PC-9 (cell line): Measurements from ENCODE around the gene BRWD1. TPM values are rescaled to one million over a fixed set of nuclear protein-coding genes. Genes with fewer than 3 reads are reported as not detected.

Source experiments
- BruUV-seq: library from RNA; stranded (reverse); fragments of 400-500 nt; replicated peaks from 2 replicates; lab custom pipeline; 2021; lab: Mats Ljungman, UMichigan
- CTCF ChIA-PET: fragments of 300-600 bp; sonication (Branson Sonifier 250); formaldehyde crosslinking; loops from one replicate; lab custom pipeline; 2022; ENCODE audit warnings: antibody characterized with exemption; lab: Charles Lee
- POLR2A ChIA-PET: fragments of 300-600 bp; sonication (Branson Sonifier 250); formaldehyde crosslinking; loops from one replicate; lab custom pipeline; 2022; ENCODE audit warnings: antibody characterized with exemption; ENCODE audit not compliant: unreplicated experiment; lab: Charles Lee
- DNase-seq, 2 experiments: peaks; one replicate each; pipeline versions ENCODE4 v3.0.0 to v3.0.0-alpha.2; 2015 to 2022; ENCODE audit warnings: mixed read lengths in 1 of 2
- H2AFZ ChIP-seq: fragments of 200-600 bp; sonication (generic); 2 replicates; pipeline ENCODE4 v1.8.1; 2017; ENCODE audit warnings: antibody characterized with exemption
- H3F3A ChIP-seq: fragments of 200-600 bp; sonication (generic); 2 replicates; pipeline ENCODE4 v1.8.1; 2017; ENCODE audit warnings: antibody characterized with exemption, mild to moderate bottlenecking, low read depth; ENCODE audit not compliant: insufficient read depth
- H3K27ac ChIP-seq: fragments of 200-600 bp; sonication (generic); 2 replicates; pipeline ENCODE4 v1.6.1; 2016; ENCODE audit warnings: mixed run types
- H3K27me3 ChIP-seq: fragments of 200-600 bp; sonication (generic); 2 replicates; pipeline ENCODE4 v1.6.1; 2016; ENCODE audit warnings: low read depth, mixed run types; ENCODE audit not compliant: insufficient read depth
- H3K36me3 ChIP-seq: fragments of 200-600 bp; sonication (generic); 2 replicates; pipeline ENCODE4 v1.6.1; 2016; ENCODE audit warnings: low read depth, mixed run types
- H3K4me1 ChIP-seq: fragments of 200-600 bp; sonication (generic); replicated peaks from 2 replicates; pipeline ENCODE4 v1.6.1; 2016; ENCODE audit warnings: mixed run types; ENCODE audit not compliant: insufficient read depth
- H3K4me2 ChIP-seq: fragments of 200-600 bp; sonication (generic); 2 replicates; pipeline ENCODE4 v1.6.1; 2017; ENCODE audit warnings: mixed run types
- H3K4me3 ChIP-seq: fragments of 200-600 bp; sonication (generic); 2 replicates; pipeline ENCODE4 v1.6.1; 2016; ENCODE audit warnings: mixed run types
- H3K79me2 ChIP-seq: fragments of 200-600 bp; sonication (generic); 2 replicates; pipeline ENCODE4 v1.6.1; 2017; ENCODE audit warnings: low read depth, mixed run types
- H3K9me2 ChIP-seq: fragments of 200-600 bp; sonication (generic); 2 replicates; pipeline ENCODE4 v1.8.1; 2017; ENCODE audit warnings: mild to moderate bottlenecking; ENCODE audit not compliant: insufficient read depth
- H3K9me3 ChIP-seq: fragments of 200-600 bp; sonication (generic); 2 replicates; pipeline ENCODE4 v1.8.1; 2016; ENCODE audit warnings: low read depth; ENCODE audit not compliant: insufficient read depth
- H4K20me1 ChIP-seq: fragments of 200-600 bp; sonication (generic); 2 replicates; pipeline ENCODE4 v1.8.1; 2017; ENCODE audit not compliant: insufficient read depth
- EZH2 ChIP-seq: fragments of 200-600 bp; sonication (generic); IDR thresholded peaks from 2 replicates; pipeline ENCODE4 v1.8.0; 2017; ENCODE audit warnings: antibody characterized with exemption, low read depth
- intact Hi-C: fragments of 100-400 bp; cut with micrococcal nuclease; formaldehyde crosslinking; loops from one replicate; pipeline ENCODE4 v1.10.0; 2022; ENCODE audit not compliant: unreplicated experiment
- total RNA-seq: library from RNA; stranded (reverse); gene quantifications from 2 replicates; pipeline ENCODE4 v1.2.3, GENCODE V29; 2021
- TF ChIP-seq, protein P1 (sequence below): fragments of 200-600 bp; sonication (generic); conservative IDR thresholded peaks from 2 replicates; pipeline ENCODE4 v1.6.1; 2017; ENCODE audit warnings: mixed run types, antibody characterized with exemption, mild to moderate bottlenecking, moderate library complexity

Gene BRWD1
- total RNA-seq, 1 experiment from 2014 or later = 42.9 TPM

DNA sequence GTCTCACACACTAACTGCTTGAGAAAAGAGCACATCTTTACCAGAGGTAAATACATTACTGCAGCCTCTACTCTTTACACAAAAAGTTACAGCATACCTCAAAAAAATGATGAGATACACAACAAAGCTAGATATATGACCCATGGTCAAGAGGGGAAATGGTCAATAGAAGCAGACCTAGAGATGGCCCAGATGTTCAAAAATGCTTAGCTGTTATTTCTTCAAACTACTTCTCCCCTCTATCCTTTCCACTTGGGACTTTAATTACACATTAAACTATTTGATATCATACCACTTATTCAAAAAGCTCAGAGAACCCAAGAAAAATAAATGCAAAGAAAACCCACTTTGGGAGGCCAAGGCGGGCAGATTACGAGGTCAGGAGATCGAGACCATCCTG is 12.8 kb downstream of the BRWD1 start:
- intact Hi-C loops = no loop called here
- no peaks in the 10 kb centered on the region for H3K4me1 ChIP-seq
- no peaks in the 10 kb centered on the region for H3K9me2 ChIP-seq
- no peaks in the 10 kb centered on the region for H3K9me3 ChIP-seq
- H3F3A ChIP-seq = no peaks in the 10 kb centered on the region
- no peak overlapping the region for H3K27ac ChIP-seq
- ChIA-PET CTCF (interaction anchor here (0.6 kb wide), 1 partner anchor 831 kb away, joined by 22 read pairs; no protein-coding TSS in a partner anchor), POLR2A (no interaction called here)
- H3K4me3 ChIP-seq = no peak overlapping the region
- H3K36me3 ChIP-seq = peaks cover 5% of the 10 kb centered on the region
- H4K20me1 ChIP-seq = no peaks in the 10 kb centered on the region
- DNase-seq = no peak
- TF ChIP-seq EZH2 = no peak
- TF ChIP-seq, protein P1, sequence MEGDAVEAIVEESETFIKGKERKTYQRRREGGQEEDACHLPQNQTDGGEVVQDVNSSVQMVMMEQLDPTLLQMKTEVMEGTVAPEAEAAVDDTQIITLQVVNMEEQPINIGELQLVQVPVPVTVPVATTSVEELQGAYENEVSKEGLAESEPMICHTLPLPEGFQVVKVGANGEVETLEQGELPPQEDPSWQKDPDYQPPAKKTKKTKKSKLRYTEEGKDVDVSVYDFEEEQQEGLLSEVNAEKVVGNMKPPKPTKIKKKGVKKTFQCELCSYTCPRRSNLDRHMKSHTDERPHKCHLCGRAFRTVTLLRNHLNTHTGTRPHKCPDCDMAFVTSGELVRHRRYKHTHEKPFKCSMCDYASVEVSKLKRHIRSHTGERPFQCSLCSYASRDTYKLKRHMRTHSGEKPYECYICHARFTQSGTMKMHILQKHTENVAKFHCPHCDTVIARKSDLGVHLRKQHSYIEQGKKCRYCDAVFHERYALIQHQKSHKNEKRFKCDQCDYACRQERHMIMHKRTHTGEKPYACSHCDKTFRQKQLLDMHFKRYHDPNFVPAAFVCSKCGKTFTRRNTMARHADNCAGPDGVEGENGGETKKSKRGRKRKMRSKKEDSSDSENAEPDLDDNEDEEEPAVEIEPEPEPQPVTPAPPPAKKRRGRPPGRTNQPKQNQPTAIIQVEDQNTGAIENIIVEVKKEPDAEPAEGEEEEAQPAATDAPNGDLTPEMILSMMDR = no peak
- H3K79me2 ChIP-seq = peaks cover 6% of the 10 kb centered on the region; the same call in 1 of the 2 replicates
- BruUV-seq = no TSS peak
- H3K4me2 ChIP-seq = no peak overlapping the region
- no peak overlapping the region for H2AFZ ChIP-seq
- H3K27me3 ChIP-seq = no peaks in the 10 kb centered on the region

DNA sequence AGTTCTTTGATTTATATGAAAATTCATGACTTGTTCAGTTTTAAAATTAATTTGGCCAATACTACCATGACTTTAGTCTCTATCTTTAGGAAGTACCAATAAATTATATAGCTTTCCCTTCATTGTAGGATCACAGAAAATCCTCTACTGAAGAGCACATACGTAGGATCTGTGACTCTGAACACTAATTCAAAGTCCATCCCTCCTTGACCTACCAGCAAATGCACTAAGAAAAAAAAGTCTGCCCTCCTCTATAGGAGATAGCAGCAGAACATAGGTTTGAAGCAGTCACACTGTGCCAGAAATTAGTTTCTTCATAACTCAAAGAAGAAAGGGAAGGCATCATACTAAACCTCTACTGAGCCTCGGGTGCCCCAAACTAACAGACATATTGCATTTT is 16.5 kb downstream of the BRWD1 start:
- CTCF ChIA-PET = no interaction called here
- Histone ChIP-seq H3K36me3 (peaks cover 8% of the 10 kb centered on the region), H3K27me3 (no peaks in the 10 kb centered on the region), H3K9me2 (no peaks in the 10 kb centered on the region), H3K79me2 (0 out of 2 replicates have a peak, but pooled peaks cover 3% of the 10 kb centered on the region), H3F3A (no peaks in the 10 kb centered on the region), H3K4me1 (no peaks in the 10 kb centered on the region), H3K4me2 (no peak overlapping the region), H3K4me3 (no peak overlapping the region), H3K27ac (no peak overlapping the region), H2AFZ (no peak overlapping the region), H4K20me1 (no peaks in the 10 kb centered on the region), H3K9me3 (no peaks in the 10 kb centered on the region)
- TF ChIP-seq, protein P1 = no peak
- TF ChIP-seq EZH2 = no peak
- intact Hi-C loops = loop anchor here (5.0 kb wide), 1 partner anchor 35 kb away; no protein-coding TSS in a partner anchor
- POLR2A ChIA-PET = interaction anchor here (0.5 kb wide), 1 partner anchor 13 kb away, joined by 3 read pairs; no protein-coding TSS in a partner anchor
- BruUV-seq = no TSS peak
- DNase-seq = no peak

DNA sequence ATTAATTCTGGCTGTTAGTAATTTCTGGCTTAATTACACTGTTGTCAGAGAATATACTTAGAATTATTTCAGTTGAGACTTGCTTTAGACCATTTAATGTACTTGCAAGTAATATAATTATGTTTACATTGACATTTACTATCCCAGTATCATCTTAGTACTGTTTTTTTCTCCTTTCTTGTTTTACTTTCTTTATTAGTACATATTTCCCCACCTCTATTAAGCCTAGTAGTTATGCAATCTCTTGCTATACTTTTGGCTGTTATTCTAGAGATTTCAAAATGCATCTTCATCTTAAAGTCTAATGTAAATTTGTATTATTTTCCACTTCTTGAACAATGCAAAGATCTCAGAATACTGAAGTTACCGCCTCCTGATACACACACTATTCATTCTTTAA is 24.4 kb downstream of the BRWD1 start:
- H3K4me1 ChIP-seq = no peaks in the 10 kb centered on the region
- TF ChIP-seq, protein P1 = no peak
- TF ChIP-seq EZH2 = no peak
- H3K79me2 ChIP-seq = no peaks in the 10 kb centered on the region
- no peak overlapping the region for H2AFZ ChIP-seq
- intact Hi-C loops = no loop called here
- no peaks in the 10 kb centered on the region; the same call in 1 of the 2 replicates for H4K20me1 ChIP-seq
- 0 out of 2 replicates have a peak, but pooled peaks cover 7% of the 10 kb centered on the region for H3K36me3 ChIP-seq
- no peaks in the 10 kb centered on the region for H3F3A ChIP-seq
- H3K9me2 ChIP-seq = no peaks in the 10 kb centered on the region
- POLR2A ChIA-PET = no interaction called here
- H3K9me3 ChIP-seq = no peaks in the 10 kb centered on the region
- CTCF ChIA-PET = no interaction called here
- H3K4me2 ChIP-seq = no peak overlapping the region
- no TSS peak for BruUV-seq
- H3K27me3 ChIP-seq = no peaks in the 10 kb centered on the region
- DNase-seq = no peak
- H3K27ac ChIP-seq = no peak overlapping the region
- no peak overlapping the region for H3K4me3 ChIP-seq
